ENCODE measurements around the gene USO1. TPM values are rescaled to one million over a fixed set of nuclear protein-coding genes. Genes with fewer than 3 reads are reported as not detected.

USO1 gene
- total and polyA plus RNA-seq, 4 donors: 39.0 to 84.2 (median 61.8) TPM

- DNase-seq (ENCODE audit: low read depth in 4 of 6, low spot score in 6 of 6): no peak
- H3K9me3 ChIP-seq (ENCODE audit: control insufficient read depth, insufficient read depth, low read length): peaks cover 2% of the 10 kb centered on the region
- no peak overlapping the region for H3K4me3 ChIP-seq (ENCODE audit: low read depth, low read length)
- no peaks in the 10 kb centered on the region for H3K4me1 ChIP-seq (ENCODE audit: control insufficient read depth, insufficient read depth, low read length)
- H3K36me3 ChIP-seq (ENCODE audit: control insufficient read depth, insufficient read depth, low read length): peaks cover 3% of the 10 kb centered on the region
- no peaks in the 10 kb centered on the region for H3K27me3 ChIP-seq (ENCODE audit: control insufficient read depth, insufficient read depth, low read length)
- no peak overlapping the region for H3K27ac ChIP-seq (ENCODE audit: low read depth, low read length)
- WGBS (ENCODE audit: insufficient coverage): 86% methylated on average over 1 of the region's 2 CpGs
Observed at GRCh38 chr4:75737398-75737797, 13.0 kb downstream of the USO1 start.

GRCh38 chr4:75741027-75741426 lies 16.6 kb downstream of the USO1 start:
- Histone ChIP-seq H3K4me1 (ENCODE audit: control insufficient read depth, insufficient read depth, low read length) (no peaks in the 10 kb centered on the region), H3K36me3 (ENCODE audit: control insufficient read depth, insufficient read depth, low read length) (no peaks in the 10 kb centered on the region), H3K4me3 (ENCODE audit: low read depth, low read length) (no peak overlapping the region), H3K27ac (ENCODE audit: low read depth, low read length) (no peak overlapping the region), H3K9me3 (ENCODE audit: control insufficient read depth, insufficient read depth, low read length) (no peaks in the 10 kb centered on the region), H3K27me3 (ENCODE audit: control insufficient read depth, insufficient read depth, low read length) (no peaks in the 10 kb centered on the region)
- no peak for DNase-seq (ENCODE audit: low read depth in 4 of 6, low spot score in 6 of 6)
- WGBS (ENCODE audit: insufficient coverage): no CpG with 5 or more reads among the region's 2 CpGs

DNA sequence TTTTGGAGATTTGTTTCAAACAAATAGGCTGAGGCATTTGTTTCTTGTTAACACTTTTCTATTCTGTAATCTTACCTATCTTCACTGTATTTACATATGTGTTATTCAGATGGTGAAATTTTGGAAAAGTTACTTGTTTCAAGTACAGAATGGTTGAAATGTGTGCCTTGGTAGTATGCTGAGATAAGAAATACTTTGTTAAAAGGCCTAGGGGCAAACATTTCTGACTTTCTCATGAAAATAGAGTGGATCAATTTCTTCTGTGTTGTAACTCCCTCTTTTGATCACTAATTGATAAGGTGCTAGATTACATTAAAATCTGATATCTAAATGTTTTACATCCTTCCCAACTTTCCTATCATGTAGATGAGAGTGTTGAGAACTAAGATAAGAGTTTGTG lies 18.1 kb downstream of the USO1 start:
- H3K4me1 ChIP-seq (ENCODE audit: control insufficient read depth, insufficient read depth, low read length): no peaks in the 10 kb centered on the region
- no peaks in the 10 kb centered on the region for H3K27me3 ChIP-seq (ENCODE audit: control insufficient read depth, insufficient read depth, low read length)
- no peaks in the 10 kb centered on the region for H3K36me3 ChIP-seq (ENCODE audit: control insufficient read depth, insufficient read depth, low read length)
- H3K9me3 ChIP-seq (ENCODE audit: control insufficient read depth, insufficient read depth, low read length): no peaks in the 10 kb centered on the region
- DNase-seq (ENCODE audit: low read depth in 4 of 6, low spot score in 6 of 6): no peak
- no peak overlapping the region for H3K4me3 ChIP-seq (ENCODE audit: low read depth, low read length)
- no peak overlapping the region for H3K27ac ChIP-seq (ENCODE audit: low read depth, low read length)

DNA sequence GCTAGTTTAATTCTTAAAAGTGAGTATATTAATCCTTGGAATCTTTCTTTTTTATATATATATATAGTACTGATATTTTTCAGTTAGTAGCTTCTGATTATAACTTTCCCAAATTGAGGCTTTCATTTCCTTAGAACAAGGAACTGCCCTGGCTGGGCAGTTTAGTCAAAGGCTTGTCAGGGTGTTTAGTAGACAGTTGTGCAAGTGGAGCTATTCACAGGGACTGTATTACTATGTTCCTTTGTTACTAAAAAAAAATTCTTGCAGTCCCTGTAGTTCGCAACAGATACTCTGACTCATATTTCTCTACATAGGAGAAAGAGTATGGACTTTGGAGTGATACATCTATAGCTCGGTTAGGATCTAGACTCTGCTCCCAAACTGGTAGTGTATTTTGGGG lies 20.8 kb downstream of the USO1 start:
- no peak overlapping the region for H3K27ac ChIP-seq (ENCODE audit: low read depth, low read length)
- H3K4me1 ChIP-seq (ENCODE audit: control insufficient read depth, insufficient read depth, low read length): no peaks in the 10 kb centered on the region
- no peak for DNase-seq (ENCODE audit: low read depth in 4 of 6, low spot score in 6 of 6)
- H3K9me3 ChIP-seq (ENCODE audit: control insufficient read depth, insufficient read depth, low read length): no peaks in the 10 kb centered on the region
- no peaks in the 10 kb centered on the region for H3K27me3 ChIP-seq (ENCODE audit: control insufficient read depth, insufficient read depth, low read length)
- no peaks in the 10 kb centered on the region for H3K36me3 ChIP-seq (ENCODE audit: control insufficient read depth, insufficient read depth, low read length)
- no peak overlapping the region for H3K4me3 ChIP-seq (ENCODE audit: low read depth, low read length)
- no CpG with 5 or more reads among the region's 2 CpGs for WGBS (ENCODE audit: insufficient coverage)

GRCh38 chr4:75745721-75746199 lies 21.4 kb downstream of the USO1 start:
- no peak for DNase-seq (ENCODE audit: low read depth in 4 of 6, low spot score in 6 of 6)
- Histone ChIP-seq H3K4me3 (ENCODE audit: low read depth, low read length) (no peak overlapping the region), H3K27me3 (ENCODE audit: control insufficient read depth, insufficient read depth, low read length) (no peaks in the 10 kb centered on the region), H3K4me1 (ENCODE audit: control insufficient read depth, insufficient read depth, low read length) (no peaks in the 10 kb centered on the region), H3K9me3 (ENCODE audit: control insufficient read depth, insufficient read depth, low read length) (no peaks in the 10 kb centered on the region), H3K27ac (ENCODE audit: low read depth, low read length) (no peak overlapping the region), H3K36me3 (ENCODE audit: control insufficient read depth, insufficient read depth, low read length) (no peaks in the 10 kb centered on the region)
- WGBS (ENCODE audit: insufficient coverage): 90% methylated on average over 2 of the region's 9 CpGs

DNA sequence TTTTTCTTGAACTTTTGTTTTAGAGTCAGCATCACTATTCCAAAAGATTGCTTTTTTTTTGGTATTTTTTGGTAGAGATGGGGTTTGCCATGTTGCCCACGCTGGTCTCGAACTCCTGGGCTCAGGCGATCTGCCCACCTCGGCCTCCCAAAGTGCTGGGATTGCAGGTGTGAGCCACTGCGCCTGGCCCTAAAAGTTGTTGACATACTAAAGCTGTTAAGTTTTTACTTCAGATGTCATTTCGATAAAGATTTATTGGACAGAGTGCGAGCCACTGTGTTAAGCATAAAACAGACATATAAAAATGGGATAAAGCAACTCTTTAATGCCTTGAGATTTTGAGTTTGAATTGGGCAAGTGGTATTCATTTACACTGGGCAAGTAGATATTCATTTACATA lies 28.3 kb downstream of the USO1 start:
- H3K36me3 ChIP-seq (ENCODE audit: control insufficient read depth, insufficient read depth, low read length): peaks cover 14% of the 10 kb centered on the region
- H3K27me3 ChIP-seq (ENCODE audit: control insufficient read depth, insufficient read depth, low read length): no peaks in the 10 kb centered on the region
- H3K4me3 ChIP-seq (ENCODE audit: low read depth, low read length): no peak overlapping the region
- H3K27ac ChIP-seq (ENCODE audit: low read depth, low read length): no peak overlapping the region
- no peaks in the 10 kb centered on the region for H3K9me3 ChIP-seq (ENCODE audit: control insufficient read depth, insufficient read depth, low read length)
- DNase-seq (ENCODE audit: low read depth in 4 of 6, low spot score in 6 of 6): no peak
- no peaks in the 10 kb centered on the region for H3K4me1 ChIP-seq (ENCODE audit: control insufficient read depth, insufficient read depth, low read length)
- 98% methylated on average over 4 of the region's 7 CpGs for WGBS (ENCODE audit: insufficient coverage)

GRCh38 chr4:75769036-75769435 lies 44.7 kb downstream of the USO1 start:
- Histone ChIP-seq H3K27me3 (ENCODE audit: control insufficient read depth, insufficient read depth, low read length) (no peaks in the 10 kb centered on the region), H3K36me3 (ENCODE audit: control insufficient read depth, insufficient read depth, low read length) (peaks cover 2% of the 10 kb centered on the region), H3K4me3 (ENCODE audit: low read depth, low read length) (no peak overlapping the region), H3K27ac (ENCODE audit: low read depth, low read length) (no peak overlapping the region), H3K4me1 (ENCODE audit: control insufficient read depth, insufficient read depth, low read length) (no peaks in the 10 kb centered on the region), H3K9me3 (ENCODE audit: control insufficient read depth, insufficient read depth, low read length) (no peaks in the 10 kb centered on the region)
- no peak for DNase-seq (ENCODE audit: low read depth in 4 of 6, low spot score in 6 of 6)

- no peak for DNase-seq (ENCODE audit: low read depth in 4 of 6, low spot score in 6 of 6)
- H3K36me3 ChIP-seq (ENCODE audit: control insufficient read depth, insufficient read depth, low read length): peaks cover 11% of the 10 kb centered on the region
- no peaks in the 10 kb centered on the region for H3K9me3 ChIP-seq (ENCODE audit: control insufficient read depth, insufficient read depth, low read length)
- H3K4me1 ChIP-seq (ENCODE audit: control insufficient read depth, insufficient read depth, low read length): no peaks in the 10 kb centered on the region
- no peak overlapping the region for H3K4me3 ChIP-seq (ENCODE audit: low read depth, low read length)
- no peak overlapping the region for H3K27ac ChIP-seq (ENCODE audit: low read depth, low read length)
- H3K27me3 ChIP-seq (ENCODE audit: control insufficient read depth, insufficient read depth, low read length): no peaks in the 10 kb centered on the region
- WGBS (ENCODE audit: insufficient coverage): no CpG with 5 or more reads among the region's 1 CpG
Observed at GRCh38 chr4:75771607-75772006, 47.2 kb downstream of the USO1 start.

- WGBS (ENCODE audit: insufficient coverage): no CpG with 5 or more reads among the region's 2 CpGs
- DNase-seq (ENCODE audit: low read depth in 4 of 6, low spot score in 6 of 6): no peak
- no peaks in the 10 kb centered on the region for H3K9me3 ChIP-seq (ENCODE audit: control insufficient read depth, insufficient read depth, low read length)
- no peak overlapping the region for H3K27ac ChIP-seq (ENCODE audit: low read depth, low read length)
- H3K4me1 ChIP-seq (ENCODE audit: control insufficient read depth, insufficient read depth, low read length): no peaks in the 10 kb centered on the region
- H3K4me3 ChIP-seq (ENCODE audit: low read depth, low read length): no peak overlapping the region
- H3K27me3 ChIP-seq (ENCODE audit: control insufficient read depth, insufficient read depth, low read length): no peaks in the 10 kb centered on the region
- H3K36me3 ChIP-seq (ENCODE audit: control insufficient read depth, insufficient read depth, low read length): peaks cover 11% of the 10 kb centered on the region
Observed at GRCh38 chr4:75777589-75777988, 53.2 kb downstream of the USO1 start.

- H3K4me1 ChIP-seq (ENCODE audit: control insufficient read depth, insufficient read depth, low read length): no peaks in the 10 kb centered on the region
- no peaks in the 10 kb centered on the region for H3K27me3 ChIP-seq (ENCODE audit: control insufficient read depth, insufficient read depth, low read length)
- H3K36me3 ChIP-seq (ENCODE audit: control insufficient read depth, insufficient read depth, low read length): peaks cover 9% of the 10 kb centered on the region
- H3K4me3 ChIP-seq (ENCODE audit: low read depth, low read length): no peak overlapping the region
- DNase-seq (ENCODE audit: low read depth in 4 of 6, low spot score in 6 of 6): no peak
- no CpG with 5 or more reads among the region's 5 CpGs for WGBS (ENCODE audit: insufficient coverage)
- no peak overlapping the region for H3K27ac ChIP-seq (ENCODE audit: low read depth, low read length)
- no peaks in the 10 kb centered on the region for H3K9me3 ChIP-seq (ENCODE audit: control insufficient read depth, insufficient read depth, low read length)
Observed at GRCh38 chr4:75779105-75779757, 54.9 kb downstream of the USO1 start.

Data from spinal cord (tissue), 10 donors.